Measurements from ENCODE around the gene SLC13A5.

SLC13A5 gene

DNA sequence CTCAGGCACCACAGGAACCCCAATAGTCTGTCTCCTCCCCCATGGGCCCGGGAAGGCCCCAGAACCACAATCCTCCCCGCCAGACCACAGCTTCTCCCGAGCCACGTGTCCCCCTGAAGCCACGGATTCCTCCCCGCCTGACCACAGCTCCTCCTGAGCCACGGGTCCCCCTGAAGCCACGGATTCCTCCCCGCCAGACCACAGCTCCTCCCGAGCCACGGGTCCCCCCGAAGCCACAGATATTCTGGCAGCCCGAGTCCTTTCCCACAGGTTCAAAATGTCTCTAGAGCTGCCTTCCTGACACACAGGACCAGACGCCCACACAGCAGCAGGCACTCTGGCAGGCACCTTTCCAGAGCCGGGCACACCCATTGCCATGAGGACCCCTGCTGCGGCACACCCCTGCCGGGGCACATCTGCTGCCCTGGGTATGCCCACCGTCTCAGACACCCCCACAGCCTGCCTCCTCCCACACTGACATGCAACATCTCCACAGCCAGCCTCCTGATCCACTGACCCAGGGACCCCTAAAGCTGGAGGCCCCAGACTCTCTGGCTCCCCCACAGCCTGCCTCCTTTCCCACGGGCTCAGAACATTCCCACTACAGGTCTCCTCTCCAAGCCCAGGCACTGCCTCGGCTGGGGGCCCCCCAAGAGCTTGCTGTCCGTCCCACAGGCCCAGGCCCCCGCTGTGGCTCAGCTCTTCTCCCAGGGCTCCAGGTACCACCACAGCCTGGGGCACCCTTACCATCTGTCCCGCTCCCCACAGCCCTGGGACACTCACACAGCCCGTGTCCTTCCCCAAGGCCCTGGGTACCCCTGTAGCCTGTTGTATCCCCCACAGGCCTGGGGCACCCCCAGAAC, 74.9 kb downstream of the SLC13A5 start:
- DNase-seq (ENCODE audit: low read depth) = no peak

DNA sequence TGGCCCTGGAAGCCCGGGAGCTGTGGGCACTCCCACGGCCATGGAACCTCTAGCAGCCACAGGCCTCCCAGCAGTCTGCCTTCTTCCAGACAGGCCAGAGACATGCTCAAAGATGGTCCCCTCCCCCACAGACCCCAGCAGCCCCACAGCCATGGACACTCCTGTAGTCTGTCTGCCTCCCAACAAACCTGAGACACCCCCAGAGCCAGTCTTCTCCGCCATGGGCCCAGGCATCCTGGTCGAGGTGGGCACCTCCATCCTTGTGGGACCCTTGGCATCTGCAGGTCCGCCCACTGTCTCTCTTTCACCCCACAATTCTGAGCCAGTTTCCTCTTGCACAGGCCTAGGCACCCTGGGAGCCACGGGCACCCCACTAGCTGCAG, 75.7 kb downstream of the SLC13A5 start:
- no peak for DNase-seq (ENCODE audit: low read depth)

GRCh38 chr17:6636616-6637457, 76.3 kb downstream of the SLC13A5 start:
- DNase-seq (ENCODE audit: low read depth) = no peak

GRCh38 chr17:6636105-6636504, 77.1 kb downstream of the SLC13A5 start:
- no peak for DNase-seq (ENCODE audit: low read depth)

All from activated T-helper 9 cell treated with anti-CD3 and anti-CD28 coated beads, Interleukin-2, amount 50 U/mL, for 16 hours (primary cell).